Mesothelial cell of epicardium (in vitro differentiated cells): ENCODE results near the gene KRT9. TPM values are rescaled to one million over a fixed set of nuclear protein-coding genes. Genes with fewer than 3 reads are reported as not detected.
"Not testable (repeated sequence)": the region's sequence is repeated elsewhere in the genome, so short reads cannot be mapped to it uniquely, and the experiment has no call there.

Source experiments
- DNase-seq, 2 experiments: peaks; one replicate each; pipeline ENCODE4 v3.0.0; 2021; ENCODE audit warnings: low spot score in 2 of 2; ENCODE audit not compliant: unreplicated experiment in 2 of 2
- H3K27ac Mint-ChIP-seq: 2 replicates; pipeline ENCODE4 v1.8.0; 2021; ENCODE audit warnings: mixed read lengths
- H3K27me3 Mint-ChIP-seq: 2 replicates; pipeline ENCODE4 v1.8.0; 2021; ENCODE audit warnings: low read depth, mixed read lengths
- H3K36me3 Mint-ChIP-seq: 2 replicates; pipeline ENCODE4 v1.8.0; 2021; ENCODE audit warnings: mixed read lengths
- H3K4me1 Mint-ChIP-seq: 2 replicates; pipeline ENCODE4 v1.8.0; 2021; ENCODE audit warnings: mixed read lengths
- H3K4me3 Mint-ChIP-seq: 2 replicates; pipeline ENCODE4 v1.8.0; 2021; ENCODE audit warnings: mild to moderate bottlenecking, moderate library complexity, mixed read lengths
- H3K9me3 Mint-ChIP-seq: 2 replicates; pipeline ENCODE4 v1.8.0; 2021; ENCODE audit warnings: mixed read lengths
- total RNA-seq: library from RNA; stranded (reverse); gene quantifications from 3 replicates; pipeline ENCODE4 v1.2.1, GENCODE V29; 2021
- TF ChIP-seq, protein P1 (sequence below): fragments of 200-600 bp; sonication (generic); IDR thresholded peaks from one replicate; pipeline ENCODE4 v1.5.0; 2021; ENCODE audit warnings: antibody characterized with exemption; ENCODE audit not compliant: unreplicated experiment

The KRT9 gene
- total RNA-seq, 1 donor from 2014 or later: not detected

DNA sequence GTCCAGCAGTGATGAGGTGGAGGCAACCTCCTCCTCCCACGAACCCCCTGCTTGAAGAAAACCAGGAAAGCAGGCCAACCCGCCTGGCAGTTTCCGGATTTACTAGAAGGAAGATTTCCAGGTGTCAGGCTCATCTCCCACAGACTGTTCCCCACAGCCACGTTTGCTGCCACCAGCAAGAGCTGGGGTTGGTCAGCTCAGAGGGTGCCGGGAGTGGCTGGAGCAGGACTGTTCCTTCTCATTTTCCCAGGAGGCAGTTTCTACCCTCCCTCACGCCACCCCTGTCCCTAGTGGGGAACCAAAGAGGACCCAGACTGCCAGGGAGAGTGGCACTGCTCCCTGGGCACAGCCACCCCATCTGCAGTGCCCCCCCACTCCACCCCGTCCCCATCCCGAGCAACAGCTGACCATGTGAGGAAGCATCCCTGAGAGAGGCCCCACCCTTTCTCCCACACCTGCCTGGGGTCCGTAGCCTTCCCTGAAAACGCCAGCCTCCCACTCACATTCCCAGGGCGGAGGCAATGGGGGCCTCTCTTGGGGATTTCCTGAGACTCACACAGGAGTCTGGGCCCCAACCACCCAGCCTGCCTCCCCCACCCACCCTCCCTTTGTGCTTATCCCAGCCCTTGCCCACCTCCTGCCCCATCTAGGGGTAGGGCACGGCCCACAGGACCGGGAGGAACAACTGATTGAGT, 46.6 kb upstream of the KRT9 start:
- H3K4me3 Mint-ChIP-seq: no peak overlapping the region
- TF ChIP-seq, protein P1, sequence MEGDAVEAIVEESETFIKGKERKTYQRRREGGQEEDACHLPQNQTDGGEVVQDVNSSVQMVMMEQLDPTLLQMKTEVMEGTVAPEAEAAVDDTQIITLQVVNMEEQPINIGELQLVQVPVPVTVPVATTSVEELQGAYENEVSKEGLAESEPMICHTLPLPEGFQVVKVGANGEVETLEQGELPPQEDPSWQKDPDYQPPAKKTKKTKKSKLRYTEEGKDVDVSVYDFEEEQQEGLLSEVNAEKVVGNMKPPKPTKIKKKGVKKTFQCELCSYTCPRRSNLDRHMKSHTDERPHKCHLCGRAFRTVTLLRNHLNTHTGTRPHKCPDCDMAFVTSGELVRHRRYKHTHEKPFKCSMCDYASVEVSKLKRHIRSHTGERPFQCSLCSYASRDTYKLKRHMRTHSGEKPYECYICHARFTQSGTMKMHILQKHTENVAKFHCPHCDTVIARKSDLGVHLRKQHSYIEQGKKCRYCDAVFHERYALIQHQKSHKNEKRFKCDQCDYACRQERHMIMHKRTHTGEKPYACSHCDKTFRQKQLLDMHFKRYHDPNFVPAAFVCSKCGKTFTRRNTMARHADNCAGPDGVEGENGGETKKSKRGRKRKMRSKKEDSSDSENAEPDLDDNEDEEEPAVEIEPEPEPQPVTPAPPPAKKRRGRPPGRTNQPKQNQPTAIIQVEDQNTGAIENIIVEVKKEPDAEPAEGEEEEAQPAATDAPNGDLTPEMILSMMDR: no peak
- H3K36me3 Mint-ChIP-seq: peaks cover 10% of the 10 kb centered on the region
- no peaks in the 10 kb centered on the region for H3K27me3 Mint-ChIP-seq
- no peaks in the 10 kb centered on the region for H3K9me3 Mint-ChIP-seq
- DNase-seq: no peak
- peaks cover 60% of the 10 kb centered on the region for H3K4me1 Mint-ChIP-seq
- H3K27ac Mint-ChIP-seq: no peak overlapping the region

- Mint-ChIP-seq H3K4me3 (no peak overlapping the region), H3K27ac (no peak overlapping the region), H3K27me3 (no peaks in the 10 kb centered on the region), H3K4me1 (peaks cover 52% of the 10 kb centered on the region), H3K9me3 (no peaks in the 10 kb centered on the region), H3K36me3 (peaks cover 10% of the 10 kb centered on the region)
- no peak for DNase-seq
- TF ChIP-seq, protein P1: no peak
These were observed 45.8 kb upstream of the KRT9 start for GRCh38 chr17:41617698-41618097.

DNA sequence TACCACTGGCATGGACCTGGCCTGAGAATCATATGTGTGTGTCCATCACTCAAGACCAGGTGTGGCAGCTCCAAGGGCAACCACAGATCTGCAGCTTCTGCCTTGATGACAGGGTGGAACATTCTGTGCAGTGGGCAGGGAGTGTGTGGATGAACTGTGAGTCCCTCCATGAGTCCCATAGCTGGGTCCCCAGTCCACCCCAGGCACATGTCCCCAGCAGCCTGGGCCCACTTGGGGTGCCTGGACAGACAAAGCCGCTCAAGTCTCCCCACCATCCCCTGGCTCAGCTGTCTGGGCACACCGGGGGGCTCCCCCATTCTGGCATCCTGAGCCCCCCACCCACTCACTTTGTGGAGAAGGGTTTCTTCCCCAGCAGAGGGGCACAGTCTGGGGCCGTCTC, 45.3 kb upstream of the KRT9 start:
- DNase-seq: no peak
- no peaks in the 10 kb centered on the region for H3K9me3 Mint-ChIP-seq
- H3K4me1 Mint-ChIP-seq: peaks cover 46% of the 10 kb centered on the region
- H3K27ac Mint-ChIP-seq: no peak overlapping the region
- H3K4me3 Mint-ChIP-seq: no peak overlapping the region
- no peaks in the 10 kb centered on the region for H3K27me3 Mint-ChIP-seq
- peaks cover 10% of the 10 kb centered on the region for H3K36me3 Mint-ChIP-seq
- TF ChIP-seq, protein P1: no peak

DNA sequence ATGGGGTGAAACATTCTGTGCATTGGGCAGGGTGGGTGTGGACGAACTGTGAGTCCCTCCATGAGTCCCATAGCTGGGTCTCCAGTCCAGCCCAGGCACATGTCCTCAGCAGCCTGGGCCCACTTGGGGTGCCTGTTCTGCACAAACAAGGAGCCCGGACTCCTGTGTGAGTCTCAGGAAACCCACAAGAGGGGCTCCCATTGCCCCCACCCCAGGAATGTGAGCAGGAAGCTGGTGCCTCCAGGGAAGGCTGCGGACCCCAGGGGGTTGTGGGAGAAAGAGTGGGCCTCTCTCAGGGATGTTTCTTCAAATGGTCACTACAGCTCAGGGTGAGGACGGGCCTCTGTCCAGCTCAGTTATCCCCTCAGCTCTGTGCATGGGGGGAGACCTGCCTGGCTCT, 44.6 kb upstream of the KRT9 start:
- not testable (repeated sequence) for H3K9me3 Mint-ChIP-seq, H3K4me3 Mint-ChIP-seq, DNase-seq

DNA sequence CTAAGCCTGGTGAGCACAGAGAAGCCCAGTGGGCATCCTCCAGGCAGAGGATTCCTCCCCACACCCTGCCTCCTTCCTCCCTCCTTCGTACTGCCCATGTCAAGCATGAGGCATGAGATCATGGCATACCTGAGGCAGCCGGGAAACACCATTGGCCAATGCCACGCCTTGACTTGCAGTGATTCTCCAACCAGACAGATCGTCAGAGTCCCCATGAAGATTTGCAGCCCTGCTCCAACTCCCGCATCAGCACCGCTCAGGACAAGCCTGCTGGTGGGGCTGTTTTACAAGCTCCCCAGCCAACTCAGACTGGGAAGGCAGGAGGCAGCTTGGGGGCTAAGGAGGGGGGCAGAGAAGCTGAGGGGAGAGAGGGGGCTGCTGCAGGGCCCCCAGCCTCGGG, 43.6 kb upstream of the KRT9 start:
- no peak for DNase-seq
- TF ChIP-seq, protein P1: no peak
- peak overlapping the region; percentile 47 for H3K27ac Mint-ChIP-seq
- no peaks in the 10 kb centered on the region for H3K9me3 Mint-ChIP-seq
- H3K4me1 Mint-ChIP-seq: peaks cover 32% of the 10 kb centered on the region
- H3K4me3 Mint-ChIP-seq: no peak overlapping the region
- H3K36me3 Mint-ChIP-seq: peaks cover 6% of the 10 kb centered on the region
- peaks cover 3% of the 10 kb centered on the region for H3K27me3 Mint-ChIP-seq

More for the DNA sequence above, 44.6 kb upstream of the KRT9 start:
- H3K27ac Mint-ChIP-seq, H3K36me3 Mint-ChIP-seq, H3K27me3 Mint-ChIP-seq: not testable (repeated sequence)
- H3K4me1 Mint-ChIP-seq: peaks cover 41% of the 10 kb centered on the region

GRCh38 chr17:41614767-41615166, 42.9 kb upstream of the KRT9 start:
- H3K4me1 Mint-ChIP-seq: peaks cover 26% of the 10 kb centered on the region
- not testable (repeated sequence) for H3K27me3 Mint-ChIP-seq, H3K36me3 Mint-ChIP-seq, H3K4me3 Mint-ChIP-seq, DNase-seq, H3K27ac Mint-ChIP-seq, H3K9me3 Mint-ChIP-seq

GRCh38 chr17:41614098-41614497, 42.2 kb upstream of the KRT9 start:
- Mint-ChIP-seq H3K4me3 (no peak overlapping the region), H3K27me3 (peaks cover 5% of the 10 kb centered on the region), H3K9me3 (no peaks in the 10 kb centered on the region), H3K27ac (no peak overlapping the region), H3K4me1 (peaks cover 22% of the 10 kb centered on the region), H3K36me3 (no peaks in the 10 kb centered on the region)
- TF ChIP-seq, protein P1: no peak
- no peak for DNase-seq
